Measurements from ENCODE around the gene PRPS1L1. TPM values are rescaled to one million over a fixed set of nuclear protein-coding genes. Genes with fewer than 3 reads are reported as not detected.

PRPS1L1 gene
- total RNA-seq, 1 experiment from 2014 or later, result not detected

DNA sequence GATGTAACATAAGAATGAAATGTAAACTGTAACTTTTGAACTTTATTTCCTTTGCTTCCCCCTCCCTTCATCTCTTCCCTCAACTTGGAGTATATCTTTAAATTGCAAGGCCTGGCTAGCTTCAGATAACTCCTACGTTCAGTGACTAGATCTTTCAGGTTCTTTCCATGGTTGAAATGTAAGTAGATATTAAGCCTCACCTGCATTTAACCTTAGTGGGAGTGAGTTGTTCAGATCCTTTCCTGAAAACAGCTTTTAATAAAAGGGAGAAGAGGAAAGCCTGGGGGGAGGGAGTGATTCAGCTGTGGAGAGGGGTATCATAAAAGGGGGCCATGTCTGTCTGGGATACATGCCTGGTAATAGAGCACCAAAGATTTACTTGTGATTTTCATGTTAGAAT, 19.0 kb upstream of the PRPS1L1 start:
- no peaks in the 10 kb centered on the region for H3K4me1 ChIP-seq
- no peaks in the 10 kb centered on the region for H3K27me3 ChIP-seq (replicated peaks; ENCODE audit: control insufficient read depth, insufficient read depth, low read length)
- CTCF ChIA-PET, result no interaction called here
- H3K9me3 ChIP-seq, result no peaks in the 10 kb centered on the region
- no peak overlapping the region for H3K27ac Mint-ChIP-seq (ENCODE audit: unreplicated experiment)
- no peaks in the 10 kb centered on the region for H3K9me3 Mint-ChIP-seq (ENCODE audit: unreplicated experiment)
- BruUV-seq (replicated peaks), result no TSS peak
- TF ChIP-seq, protein P1, sequence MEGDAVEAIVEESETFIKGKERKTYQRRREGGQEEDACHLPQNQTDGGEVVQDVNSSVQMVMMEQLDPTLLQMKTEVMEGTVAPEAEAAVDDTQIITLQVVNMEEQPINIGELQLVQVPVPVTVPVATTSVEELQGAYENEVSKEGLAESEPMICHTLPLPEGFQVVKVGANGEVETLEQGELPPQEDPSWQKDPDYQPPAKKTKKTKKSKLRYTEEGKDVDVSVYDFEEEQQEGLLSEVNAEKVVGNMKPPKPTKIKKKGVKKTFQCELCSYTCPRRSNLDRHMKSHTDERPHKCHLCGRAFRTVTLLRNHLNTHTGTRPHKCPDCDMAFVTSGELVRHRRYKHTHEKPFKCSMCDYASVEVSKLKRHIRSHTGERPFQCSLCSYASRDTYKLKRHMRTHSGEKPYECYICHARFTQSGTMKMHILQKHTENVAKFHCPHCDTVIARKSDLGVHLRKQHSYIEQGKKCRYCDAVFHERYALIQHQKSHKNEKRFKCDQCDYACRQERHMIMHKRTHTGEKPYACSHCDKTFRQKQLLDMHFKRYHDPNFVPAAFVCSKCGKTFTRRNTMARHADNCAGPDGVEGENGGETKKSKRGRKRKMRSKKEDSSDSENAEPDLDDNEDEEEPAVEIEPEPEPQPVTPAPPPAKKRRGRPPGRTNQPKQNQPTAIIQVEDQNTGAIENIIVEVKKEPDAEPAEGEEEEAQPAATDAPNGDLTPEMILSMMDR (IDR thresholded peaks at IDR 0.05; ENCODE audit: insufficient read depth in 1 of 2, low read depth in 1 of 2, low read length in 1 of 2, severe bottlenecking in 1 of 2, unreplicated experiment in 1 of 2), result no peak
- no peak overlapping the region for H3K4me3 Mint-ChIP-seq (ENCODE audit: unreplicated experiment)
- no peaks in the 10 kb centered on the region for H3K36me3 Mint-ChIP-seq (ENCODE audit: insufficient read depth, unreplicated experiment)
- intact Hi-C loops (cut with micrococcal nuclease; ENCODE audit: unreplicated experiment), result no loop called here
- no peaks in the 10 kb centered on the region for H3K36me3 ChIP-seq (ENCODE audit: control insufficient read depth, insufficient read depth, low read length)
- peaks cover 6% of the 10 kb centered on the region for H3K27me3 Mint-ChIP-seq (ENCODE audit: insufficient read depth, unreplicated experiment)
- DNase-seq, result no peak
- no peak overlapping the region for H3K4me3 ChIP-seq (ENCODE audit: low read depth, low read length)
- no peaks in the 10 kb centered on the region for H3K4me1 Mint-ChIP-seq (ENCODE audit: low read depth, unreplicated experiment)
- POLR2A ChIA-PET, result no interaction called here

DNA sequence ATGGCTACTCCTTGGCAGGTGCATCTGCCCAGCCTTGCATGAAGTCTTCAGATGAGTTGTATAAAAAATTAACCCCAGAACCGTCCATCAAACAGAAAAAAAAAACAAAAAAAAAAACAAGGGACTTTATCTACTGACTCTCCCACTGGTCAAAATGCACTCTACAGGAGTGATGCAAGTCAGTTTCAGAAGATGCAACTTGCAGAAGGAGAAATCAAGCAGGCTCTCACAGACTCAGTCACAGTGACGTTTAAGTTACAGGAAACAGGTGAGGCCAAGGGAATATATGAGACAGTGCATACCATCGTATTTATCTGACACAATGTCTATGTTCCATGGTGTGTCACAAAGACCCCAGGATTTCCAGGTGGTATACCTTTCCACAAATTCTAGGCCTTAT, 17.5 kb upstream of the PRPS1L1 start:
- BruUV-seq (replicated peaks), result no TSS peak
- POLR2A ChIA-PET, result no interaction called here

DNA sequence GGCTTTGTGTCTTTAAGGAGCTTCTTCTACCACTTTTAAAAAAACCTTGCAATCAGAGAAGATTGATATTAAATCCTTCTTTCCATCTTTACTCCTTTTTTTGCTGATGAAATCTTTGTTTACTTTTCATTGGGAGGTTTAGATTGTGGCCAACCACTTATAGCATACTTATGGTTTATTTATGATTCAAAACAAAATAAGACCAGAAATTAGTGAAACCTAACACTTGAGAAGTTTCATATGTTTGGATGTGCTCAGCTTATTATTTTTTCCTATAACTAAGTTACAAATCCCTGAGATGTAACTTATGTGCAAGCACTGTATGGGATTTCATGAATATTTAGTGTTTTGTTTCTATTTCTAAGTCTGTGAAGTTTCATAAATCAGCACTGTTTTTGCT, 13.5 kb upstream of the PRPS1L1 start:
- Mint-ChIP-seq H3K27ac (ENCODE audit: unreplicated experiment) (no peak overlapping the region), H3K27me3 (ENCODE audit: insufficient read depth, unreplicated experiment) (no peaks in the 10 kb centered on the region), H3K9me3 (ENCODE audit: unreplicated experiment) (no peaks in the 10 kb centered on the region), H3K36me3 (ENCODE audit: insufficient read depth, unreplicated experiment) (no peaks in the 10 kb centered on the region), H3K4me3 (ENCODE audit: unreplicated experiment) (no peak overlapping the region), H3K4me1 (ENCODE audit: low read depth, unreplicated experiment) (no peaks in the 10 kb centered on the region)
- no peaks in the 10 kb centered on the region for H3K27me3 ChIP-seq (replicated peaks; ENCODE audit: control insufficient read depth, insufficient read depth, low read length)
- H3K4me1 ChIP-seq, result no peaks in the 10 kb centered on the region
- H3K36me3 ChIP-seq (ENCODE audit: control insufficient read depth, insufficient read depth, low read length), result no peaks in the 10 kb centered on the region
- intact Hi-C loops (cut with micrococcal nuclease; ENCODE audit: unreplicated experiment), result no loop called here
- no TSS peak for BruUV-seq (replicated peaks)
- H3K4me3 ChIP-seq (ENCODE audit: low read depth, low read length), result no peak overlapping the region
- TF ChIP-seq, protein P1 (IDR thresholded peaks at IDR 0.05; ENCODE audit: insufficient read depth in 1 of 2, low read depth in 1 of 2, low read length in 1 of 2, severe bottlenecking in 1 of 2, unreplicated experiment in 1 of 2), result no peak
- CTCF ChIA-PET, result no interaction called here
- DNase-seq, result no peak
- H3K9me3 ChIP-seq, result no peaks in the 10 kb centered on the region
- POLR2A ChIA-PET, result no interaction called here

More for the DNA sequence above, 17.5 kb upstream of the PRPS1L1 start:
- H3K27me3 ChIP-seq (replicated peaks; ENCODE audit: control insufficient read depth, insufficient read depth, low read length), result no peaks in the 10 kb centered on the region
- no peak overlapping the region for H3K4me3 ChIP-seq (ENCODE audit: low read depth, low read length)
- no peaks in the 10 kb centered on the region for H3K9me3 Mint-ChIP-seq (ENCODE audit: unreplicated experiment)
- intact Hi-C loops (cut with micrococcal nuclease; ENCODE audit: unreplicated experiment), result no loop called here
- H3K27me3 Mint-ChIP-seq (ENCODE audit: insufficient read depth, unreplicated experiment), result peaks cover 4% of the 10 kb centered on the region
- H3K36me3 ChIP-seq (ENCODE audit: control insufficient read depth, insufficient read depth, low read length), result no peaks in the 10 kb centered on the region
- no peaks in the 10 kb centered on the region for H3K9me3 ChIP-seq
- H3K4me1 ChIP-seq, result no peaks in the 10 kb centered on the region
- DNase-seq, result no peak
- H3K4me3 Mint-ChIP-seq (ENCODE audit: unreplicated experiment), result no peak overlapping the region
- CTCF ChIA-PET, result no interaction called here
- no peaks in the 10 kb centered on the region for H3K36me3 Mint-ChIP-seq (ENCODE audit: insufficient read depth, unreplicated experiment)
- H3K4me1 Mint-ChIP-seq (ENCODE audit: low read depth, unreplicated experiment), result no peaks in the 10 kb centered on the region
- H3K27ac Mint-ChIP-seq (ENCODE audit: unreplicated experiment), result no peak overlapping the region
- TF ChIP-seq, protein P1 (IDR thresholded peaks at IDR 0.05; ENCODE audit: insufficient read depth in 1 of 2, low read depth in 1 of 2, low read length in 1 of 2, severe bottlenecking in 1 of 2, unreplicated experiment in 1 of 2), result no peak

Data from Caco-2 (cell line).